Nephron progenitor cell (in vitro differentiated cells): Measurements from ENCODE around the gene CD300A.

Experiments
- DNase-seq: peaks from one replicate; pipeline ENCODE4 v3.0.0; 2021
- H3K27ac Mint-ChIP-seq: 2 replicates; pipeline ENCODE4 v1.8.0; 2021; ENCODE audit warnings: mild to moderate bottlenecking, moderate library complexity, mixed read lengths
- H3K27me3 Mint-ChIP-seq: 2 replicates; pipeline ENCODE4 v1.8.0; 2021; ENCODE audit warnings: mild to moderate bottlenecking, low read depth, mixed read lengths; ENCODE audit not compliant: poor library complexity
- H3K36me3 Mint-ChIP-seq: 2 replicates; pipeline ENCODE4 v1.8.0; 2021; ENCODE audit warnings: low read depth, mixed read lengths
- H3K4me1 Mint-ChIP-seq: 2 replicates; pipeline ENCODE4 v1.8.0; 2021; ENCODE audit warnings: mixed read lengths
- H3K4me3 Mint-ChIP-seq: 2 replicates; pipeline ENCODE4 v1.8.0; 2021; ENCODE audit warnings: mild to moderate bottlenecking, moderate library complexity, mixed read lengths
- H3K9me3 Mint-ChIP-seq: 2 replicates; pipeline ENCODE4 v1.8.0; 2021; ENCODE audit warnings: mild to moderate bottlenecking, moderate library complexity, mixed read lengths
- CTCF ChIP-seq: fragments of 200-600 bp; sonication (generic); IDR thresholded peaks from 2 replicates; pipeline ENCODE4 v1.5.0; 2021; ENCODE audit warnings: antibody characterized with exemption

CD300A gene

GRCh38 chr17:74523308-74523707 lies 56.9 kb downstream of the CD300A start:
- Mint-ChIP-seq H3K4me1 (no peaks in the 10 kb centered on the region), H3K4me3 (no peak overlapping the region), H3K27ac (no peak overlapping the region), H3K9me3 (peaks cover 21% of the 10 kb centered on the region), H3K27me3 (peaks cover 50% of the 10 kb centered on the region), H3K36me3 (no peaks in the 10 kb centered on the region)
- DNase-seq, result no peak
- TF ChIP-seq CTCF, result no peak

GRCh38 chr17:74524653-74525464 lies 58.4 kb downstream of the CD300A start:
- no peak for TF ChIP-seq CTCF
- H3K4me1 Mint-ChIP-seq, result no peaks in the 10 kb centered on the region
- peaks cover 8% of the 10 kb centered on the region for H3K9me3 Mint-ChIP-seq
- no peak for DNase-seq
- H3K27me3 Mint-ChIP-seq, result peaks cover 55% of the 10 kb centered on the region
- no peaks in the 10 kb centered on the region for H3K36me3 Mint-ChIP-seq
- H3K27ac Mint-ChIP-seq, result no peak overlapping the region
- no peak overlapping the region for H3K4me3 Mint-ChIP-seq

- Mint-ChIP-seq H3K27me3 (peaks cover 60% of the 10 kb centered on the region), H3K27ac (no peak overlapping the region), H3K4me1 (no peaks in the 10 kb centered on the region), H3K36me3 (no peaks in the 10 kb centered on the region), H3K9me3 (peaks cover 7% of the 10 kb centered on the region), H3K4me3 (no peak overlapping the region)
- DNase-seq, result no peak
- TF ChIP-seq CTCF, result no peak
Observed at GRCh38 chr17:74525465-74525725, 59.0 kb downstream of the CD300A start.

GRCh38 chr17:74525781-74526288 lies 59.4 kb downstream of the CD300A start:
- Mint-ChIP-seq H3K4me3 (no peak overlapping the region), H3K36me3 (no peaks in the 10 kb centered on the region), H3K27me3 (peaks cover 57% of the 10 kb centered on the region), H3K4me1 (no peaks in the 10 kb centered on the region), H3K9me3 (peaks cover 7% of the 10 kb centered on the region), H3K27ac (no peak overlapping the region)
- DNase-seq, result no peak
- no peak for TF ChIP-seq CTCF

- Mint-ChIP-seq H3K36me3 (no peaks in the 10 kb centered on the region), H3K4me1 (no peaks in the 10 kb centered on the region), H3K27ac (no peak overlapping the region), H3K27me3 (peaks cover 53% of the 10 kb centered on the region), H3K9me3 (peaks cover 7% of the 10 kb centered on the region), H3K4me3 (no peak overlapping the region)
- no peak for TF ChIP-seq CTCF
- no peak for DNase-seq
Observed at GRCh38 chr17:74526681-74527080, 60.2 kb downstream of the CD300A start.

- DNase-seq, result no peak
- Mint-ChIP-seq H3K27me3 (peaks cover 54% of the 10 kb centered on the region), H3K27ac (no peak overlapping the region), H3K36me3 (no peaks in the 10 kb centered on the region), H3K4me3 (no peak overlapping the region), H3K4me1 (no peaks in the 10 kb centered on the region), H3K9me3 (peaks cover 7% of the 10 kb centered on the region)
- TF ChIP-seq CTCF, result no peak
Observed at GRCh38 chr17:74527081-74527480, 60.6 kb downstream of the CD300A start.
